GM12874 (cell line): Measurements from ENCODE around the gene PODXL2.

Experiments
- CTCF ChIP-seq: IDR thresholded peaks from 2 replicates; pipeline ENCODE4 v1.5.1; 2011; ENCODE audit warnings: low read depth, mild to moderate bottlenecking, control low read depth, low read length, moderate library complexity; ENCODE audit not compliant: insufficient read depth

PODXL2 gene

DNA sequence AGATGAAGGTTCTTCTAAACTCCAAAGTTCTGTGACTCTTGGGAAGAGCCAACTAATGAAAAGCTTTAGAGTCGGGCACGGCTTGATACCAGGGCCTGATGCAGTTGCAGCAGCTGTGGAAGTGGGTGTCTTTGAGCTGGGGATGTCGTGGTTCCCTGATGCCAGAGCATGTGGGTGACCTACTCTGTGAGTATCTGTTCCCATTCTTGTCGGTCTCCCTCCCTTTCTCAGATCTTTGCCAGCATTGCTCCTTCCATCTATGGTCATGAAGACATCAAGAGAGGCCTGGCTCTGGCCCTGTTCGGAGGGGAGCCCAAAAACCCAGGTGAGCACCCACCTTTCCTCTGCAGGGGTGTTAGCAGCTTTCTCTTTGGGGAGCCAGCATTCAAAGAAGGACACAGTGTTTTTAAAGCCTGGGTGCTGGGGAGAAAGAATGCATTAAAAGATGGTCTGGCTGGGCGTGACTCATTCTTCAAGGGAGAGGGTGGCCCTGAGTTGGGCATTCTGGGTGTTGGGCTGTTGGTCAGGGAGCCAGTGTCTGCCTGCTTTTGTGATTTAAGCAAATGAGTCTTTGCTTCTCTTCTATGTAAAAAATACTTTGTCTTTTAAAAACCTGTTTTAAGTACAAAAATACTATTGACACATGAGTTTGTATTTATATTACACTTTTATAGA, 13.2 kb upstream of the PODXL2 start:
- no peak for TF ChIP-seq CTCF

DNA sequence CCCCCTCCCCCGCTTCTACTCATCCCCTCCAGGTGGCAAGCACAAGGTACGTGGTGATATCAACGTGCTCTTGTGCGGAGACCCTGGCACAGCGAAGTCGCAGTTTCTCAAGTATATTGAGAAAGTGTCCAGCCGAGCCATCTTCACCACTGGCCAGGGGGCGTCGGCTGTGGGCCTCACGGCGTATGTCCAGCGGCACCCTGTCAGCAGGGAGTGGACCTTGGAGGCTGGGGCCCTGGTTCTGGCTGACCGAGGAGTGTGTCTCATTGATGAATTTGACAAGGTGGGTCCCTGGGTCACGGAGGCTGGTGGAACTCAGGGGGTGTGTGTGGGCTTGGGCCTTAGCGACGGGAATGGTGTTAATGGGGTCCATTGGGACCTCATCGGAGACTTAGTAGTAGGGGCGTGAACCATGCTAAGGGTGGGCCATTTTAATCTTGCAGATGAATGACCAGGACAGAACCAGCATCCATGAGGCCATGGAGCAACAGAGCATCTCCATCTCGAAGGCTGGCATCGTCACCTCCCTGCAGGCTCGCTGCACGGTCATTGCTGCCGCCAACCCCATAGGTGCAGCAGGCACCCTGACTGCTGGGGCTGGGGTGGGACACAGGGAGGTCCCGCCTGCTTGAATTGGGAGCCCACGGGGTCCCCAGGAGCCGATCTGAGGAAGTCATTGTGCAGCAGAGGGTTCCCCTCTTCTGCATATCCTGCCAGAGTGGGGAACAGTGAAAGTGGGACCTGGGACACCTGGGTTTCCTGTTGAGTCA, 12.0 kb upstream of the PODXL2 start:
- TF ChIP-seq CTCF = no peak

GRCh38 chr3:127618891-127619290, 10.1 kb upstream of the PODXL2 start:
- no peak for TF ChIP-seq CTCF

GRCh38 chr3:127620637-127621375, 8.2 kb upstream of the PODXL2 start:
- no peak for TF ChIP-seq CTCF

DNA sequence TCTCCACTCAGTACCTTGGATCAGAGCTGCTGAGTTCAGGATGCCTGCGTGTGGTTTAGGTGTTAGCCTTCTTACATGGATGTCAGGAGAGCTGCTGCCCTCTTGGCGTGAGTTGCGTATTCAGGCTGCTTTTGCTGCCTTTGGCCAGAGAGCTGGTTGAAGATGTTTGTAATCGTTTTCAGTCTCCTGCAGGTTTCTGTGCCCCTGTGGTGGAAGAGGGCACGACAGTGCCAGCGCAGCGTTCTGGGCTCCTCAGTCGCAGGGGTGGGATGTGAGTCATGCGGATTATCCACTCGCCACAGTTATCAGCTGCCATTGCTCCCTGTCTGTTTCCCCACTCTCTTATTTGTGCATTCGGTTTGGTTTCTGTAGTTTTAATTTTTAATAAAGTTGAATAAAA, 7.0 kb upstream of the PODXL2 start:
- no peak for TF ChIP-seq CTCF

- no peak for TF ChIP-seq CTCF
Observed at GRCh38 chr3:127622772-127623576, 6.0 kb upstream of the PODXL2 start.
